Neutrophil (primary cell): ENCODE measurements around the gene TRPV6.

Experiments used
- H3K27ac ChIP-seq: fragments of 200-600 bp; sonication (generic); 2 replicates; pipeline ENCODE4 v1.5.1; 2016; ENCODE audit warnings: mild to moderate bottlenecking, moderate library complexity
- H3K27me3 ChIP-seq: fragments of 200-600 bp; sonication (generic); 2 replicates; pipeline ENCODE4 v1.6.0; 2016; ENCODE audit warnings: mild to moderate bottlenecking
- H3K36me3 ChIP-seq: fragments of 200-600 bp; sonication (generic); 2 replicates; pipeline ENCODE4 v1.5.1; 2017
- H3K4me1 ChIP-seq, 2 experiments: fragments of 200-600 bp in 1 of 2; sonication (generic) in 1 of 2; 1 replicate in 1 of 2; 2 replicates in 1 of 2; pipeline versions ENCODE4 v1.5.1 to v1.6.1; 2013 to 2016; ENCODE audit warnings: low read depth in 1 of 2, low read length in 1 of 2, mild to moderate bottlenecking in 1 of 2, moderate library complexity in 1 of 2; ENCODE audit not compliant: control insufficient read depth in 1 of 2, insufficient read depth in 1 of 2
- H3K4me3 ChIP-seq, 2 experiments: fragments of 200-600 bp in 1 of 2; sonication (generic) in 1 of 2; 1 replicate in 1 of 2; 2 replicates in 1 of 2; pipeline ENCODE4 v1.5.1; 2013 to 2016; ENCODE audit warnings: low read depth in 1 of 2, low read length in 1 of 2, mild to moderate bottlenecking in 1 of 2, moderate library complexity in 1 of 2
- H3K9me3 ChIP-seq: fragments of 200-600 bp; sonication (generic); 2 replicates; pipeline ENCODE4 v1.5.1; 2016
- TF ChIP-seq, protein P1 (sequence below): fragments of 200-600 bp; sonication (generic); IDR thresholded peaks from 2 replicates; pipeline ENCODE4 v1.5.1; 2016; ENCODE audit warnings: antibody characterized with exemption

TRPV6 gene

DNA sequence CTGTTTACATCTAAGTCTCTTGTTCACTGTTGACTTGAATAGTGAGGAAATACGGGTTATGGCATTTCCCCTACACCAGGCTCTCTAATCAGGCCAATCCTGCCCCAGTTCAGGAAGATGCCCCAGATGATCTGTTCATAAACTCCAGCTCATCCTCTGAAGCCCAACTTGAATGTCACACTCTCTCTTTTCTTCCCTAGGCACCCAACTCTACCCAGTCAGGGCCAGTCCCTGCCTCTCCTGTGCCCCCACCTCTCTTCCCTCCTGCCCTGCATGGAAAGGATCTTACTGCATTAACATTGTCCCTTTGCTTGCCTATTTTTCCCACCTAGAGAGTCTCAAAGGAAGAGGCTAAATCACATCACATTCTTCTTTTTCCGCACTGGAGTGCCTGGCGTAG, 10.6 kb upstream of the TRPV6 start:
- Histone ChIP-seq H3K27ac (no peak overlapping the region), H3K36me3 (no peaks in the 10 kb centered on the region), H3K9me3 (no peaks in the 10 kb centered on the region), H3K4me1 (no peaks in the 10 kb centered on the region), H3K27me3 (no peaks in the 10 kb centered on the region), H3K4me3 (no peak overlapping the region)
- TF ChIP-seq, protein P1, sequence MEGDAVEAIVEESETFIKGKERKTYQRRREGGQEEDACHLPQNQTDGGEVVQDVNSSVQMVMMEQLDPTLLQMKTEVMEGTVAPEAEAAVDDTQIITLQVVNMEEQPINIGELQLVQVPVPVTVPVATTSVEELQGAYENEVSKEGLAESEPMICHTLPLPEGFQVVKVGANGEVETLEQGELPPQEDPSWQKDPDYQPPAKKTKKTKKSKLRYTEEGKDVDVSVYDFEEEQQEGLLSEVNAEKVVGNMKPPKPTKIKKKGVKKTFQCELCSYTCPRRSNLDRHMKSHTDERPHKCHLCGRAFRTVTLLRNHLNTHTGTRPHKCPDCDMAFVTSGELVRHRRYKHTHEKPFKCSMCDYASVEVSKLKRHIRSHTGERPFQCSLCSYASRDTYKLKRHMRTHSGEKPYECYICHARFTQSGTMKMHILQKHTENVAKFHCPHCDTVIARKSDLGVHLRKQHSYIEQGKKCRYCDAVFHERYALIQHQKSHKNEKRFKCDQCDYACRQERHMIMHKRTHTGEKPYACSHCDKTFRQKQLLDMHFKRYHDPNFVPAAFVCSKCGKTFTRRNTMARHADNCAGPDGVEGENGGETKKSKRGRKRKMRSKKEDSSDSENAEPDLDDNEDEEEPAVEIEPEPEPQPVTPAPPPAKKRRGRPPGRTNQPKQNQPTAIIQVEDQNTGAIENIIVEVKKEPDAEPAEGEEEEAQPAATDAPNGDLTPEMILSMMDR = no peak

DNA sequence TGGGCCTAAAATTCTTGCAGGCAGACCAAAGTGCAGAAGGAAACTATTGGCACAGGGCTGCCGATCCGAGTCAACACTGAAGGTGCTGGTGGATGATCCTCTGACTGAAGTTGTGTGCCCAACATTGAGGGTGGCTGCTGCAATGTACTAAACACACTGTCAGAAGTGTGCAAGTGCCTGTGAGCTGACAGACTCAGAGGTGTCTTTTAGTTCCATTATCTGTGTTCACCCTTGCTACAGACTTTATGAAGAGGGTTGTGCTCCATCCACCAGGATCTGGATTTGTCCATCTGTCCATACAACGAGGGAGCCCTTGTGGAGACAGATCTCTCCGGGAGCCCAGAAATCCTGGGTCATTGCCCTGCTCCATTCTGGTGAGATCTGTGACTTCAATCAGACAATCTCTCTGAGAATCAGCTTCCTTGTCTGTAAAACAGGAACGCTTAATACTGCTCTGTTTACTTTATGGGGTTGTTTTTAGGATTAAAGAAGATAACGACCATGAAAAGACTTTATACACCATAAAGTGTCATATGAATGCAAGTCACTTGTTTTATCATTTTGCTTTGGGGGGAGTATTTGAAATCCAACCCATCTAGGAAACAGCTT, 9.5 kb upstream of the TRPV6 start:
- Histone ChIP-seq H3K4me3 (no peak overlapping the region), H3K27ac (no peak overlapping the region), H3K9me3 (no peaks in the 10 kb centered on the region), H3K27me3 (no peaks in the 10 kb centered on the region), H3K36me3 (no peaks in the 10 kb centered on the region), H3K4me1 (no peaks in the 10 kb centered on the region)
- TF ChIP-seq, protein P1 = no peak

DNA sequence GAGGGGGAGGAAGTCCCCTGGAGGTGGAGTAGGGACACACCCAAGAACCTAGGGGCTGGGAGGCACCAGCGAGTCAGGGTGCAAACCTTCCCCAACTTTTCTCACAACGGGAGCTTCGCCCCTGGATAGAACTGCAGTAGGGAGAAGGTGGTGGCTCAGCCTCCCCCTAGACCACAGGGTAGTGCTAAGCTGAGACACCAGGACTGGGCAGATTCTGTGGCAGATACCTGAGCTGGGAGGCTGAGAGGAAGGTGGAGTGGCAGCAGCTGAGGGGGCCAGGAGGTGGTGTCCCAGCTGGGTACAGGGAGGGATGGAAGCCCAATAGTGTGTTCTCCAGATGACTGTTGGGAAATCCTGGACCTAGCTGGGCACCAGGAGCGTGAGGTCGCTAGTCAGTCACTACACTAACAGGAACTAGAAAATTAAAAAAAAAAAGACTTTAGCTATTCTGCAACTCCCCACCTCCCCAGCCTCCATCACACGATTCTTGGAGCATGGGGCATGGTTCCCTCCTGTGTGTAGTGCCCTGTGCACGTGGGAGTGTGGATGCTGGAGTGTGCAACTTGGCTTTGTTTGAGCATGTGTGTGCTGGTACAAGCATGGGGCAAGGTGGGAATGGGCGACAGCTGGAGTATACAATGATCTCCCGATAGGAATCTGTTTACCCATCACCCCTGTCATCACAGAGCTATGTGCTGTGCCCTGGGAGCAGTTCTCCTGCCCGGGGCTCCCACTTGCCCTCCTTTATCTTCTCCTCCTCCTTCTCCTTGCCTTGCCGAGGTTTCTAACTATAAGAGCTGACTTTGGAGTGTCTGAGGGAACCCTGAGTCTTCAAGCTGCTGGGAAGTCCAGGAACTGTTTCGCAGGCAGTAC, 8.8 kb upstream of the TRPV6 start:
- Histone ChIP-seq H3K4me1 (no peaks in the 10 kb centered on the region), H3K9me3 (no peaks in the 10 kb centered on the region), H3K27me3 (no peaks in the 10 kb centered on the region), H3K36me3 (no peaks in the 10 kb centered on the region), H3K27ac (no peak overlapping the region), H3K4me3 (no peak overlapping the region)
- TF ChIP-seq, protein P1 = no peak

DNA sequence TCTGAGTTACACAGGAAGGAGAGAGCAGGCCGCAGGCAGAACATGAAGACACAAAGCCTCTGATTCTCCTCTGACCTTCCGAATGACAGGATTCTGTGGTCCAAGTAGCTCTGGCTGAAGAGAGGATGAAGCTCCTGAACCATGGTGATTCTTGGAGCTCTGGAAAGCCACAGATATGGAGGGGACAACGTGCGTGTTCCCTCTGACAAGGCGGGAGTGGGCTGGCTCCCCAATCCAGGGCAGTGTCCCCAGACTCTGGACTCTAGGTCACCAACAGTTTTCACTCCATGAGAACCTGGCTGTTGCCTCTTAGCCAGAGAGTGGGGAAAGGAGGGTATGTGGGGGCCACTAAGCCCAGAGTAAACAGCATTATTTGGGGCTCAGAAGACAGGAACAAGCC, 7.4 kb upstream of the TRPV6 start:
- no peak overlapping the region for H3K4me3 ChIP-seq
- H3K36me3 ChIP-seq = no peaks in the 10 kb centered on the region
- no peak overlapping the region for H3K27ac ChIP-seq
- no peaks in the 10 kb centered on the region for H3K4me1 ChIP-seq
- H3K9me3 ChIP-seq = no peaks in the 10 kb centered on the region
- no peaks in the 10 kb centered on the region for H3K27me3 ChIP-seq
- TF ChIP-seq, protein P1 = no peak

DNA sequence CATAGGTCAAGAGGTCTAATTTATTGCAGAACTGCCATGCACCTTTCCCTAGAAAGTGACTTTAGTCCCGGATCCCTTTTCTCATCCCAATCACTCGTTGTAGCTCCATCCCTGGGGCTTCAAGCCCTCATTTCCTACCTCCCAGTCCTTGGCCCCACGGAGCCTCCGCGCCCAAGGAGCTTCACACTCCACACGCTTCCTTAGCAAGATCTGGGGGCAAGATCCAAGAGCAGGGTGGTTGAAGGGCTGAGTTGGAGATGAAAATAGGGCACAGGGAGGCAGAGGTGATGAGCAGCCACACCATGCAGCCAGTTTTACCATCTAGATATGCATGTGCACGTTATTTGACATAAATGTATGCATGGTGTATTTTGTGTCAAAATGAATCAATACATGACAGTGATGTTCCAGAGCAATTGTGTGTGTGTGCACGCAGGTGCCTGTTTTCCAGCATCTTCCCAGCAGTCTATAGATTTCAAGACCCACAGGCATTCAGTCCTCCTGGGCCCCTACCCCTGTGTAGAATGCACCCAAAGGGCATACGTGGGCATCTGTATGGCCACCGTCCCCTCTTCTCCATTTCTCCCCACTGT, 6.0 kb upstream of the TRPV6 start:
- H3K27me3 ChIP-seq = no peaks in the 10 kb centered on the region
- no peaks in the 10 kb centered on the region for H3K9me3 ChIP-seq
- H3K4me3 ChIP-seq = no peak overlapping the region
- no peak overlapping the region for H3K27ac ChIP-seq
- TF ChIP-seq, protein P1 = no peak
- no peaks in the 10 kb centered on the region for H3K4me1 ChIP-seq
- H3K36me3 ChIP-seq = no peaks in the 10 kb centered on the region
